HL-60 (cell line): ENCODE data around the gene L3MBTL1.
A peak's percentile ranks its signal among the peaks of the same experiment; 100 is the strongest.

ENCODE experiments used
- DNase-seq, 2 experiments: peaks; one replicate each; pipeline ENCODE4 v3.0.0-alpha.2; 2010 to 2020; ENCODE audit warnings: low read depth in 1 of 2, low spot score in 1 of 2
- H3K27ac ChIP-seq: fragments of 250-450 bp; sonication (Bioruptor Pico); replicated peaks from 2 replicates; pipeline ENCODE4 v1.5.1; 2020; ENCODE audit warnings: mild to moderate bottlenecking, moderate library complexity
- H3K27me3 ChIP-seq: fragments of 250-450 bp; sonication (Bioruptor Pico); 2 replicates; pipeline ENCODE4 v1.5.1; 2021; ENCODE audit warnings: mild to moderate bottlenecking, moderate library complexity; ENCODE audit not compliant: insufficient read depth, poor library complexity, severe bottlenecking
- H3K4me3 ChIP-seq: replicated peaks from 2 replicates; pipeline ENCODE4 v1.5.1; 2011; ENCODE audit warnings: mild to moderate bottlenecking, control low read depth, low read length; ENCODE audit not compliant: insufficient read depth
- GABPA ChIP-seq: IDR thresholded peaks from 2 replicates; pipeline ENCODE4 v1.6.1; 2012; ENCODE audit warnings: low read depth
- POLR2AphosphoS5 ChIP-seq: IDR thresholded peaks from 2 replicates; pipeline ENCODE4 v1.6.1; 2012; ENCODE audit warnings: low read depth
- REST ChIP-seq: IDR thresholded peaks from 2 replicates; pipeline ENCODE4 v1.6.1; 2012; ENCODE audit warnings: low read depth; ENCODE audit not compliant: insufficient replicate concordance
- SPI1 ChIP-seq: IDR thresholded peaks from 2 replicates; pipeline ENCODE4 v1.6.1; 2012; ENCODE audit warnings: low read depth, mild to moderate bottlenecking, borderline replicate concordance
- TF ChIP-seq, protein P1 (sequence below): IDR thresholded peaks from one replicate; pipeline ENCODE4 v1.5.1; 2011; ENCODE audit warnings: low read length, control low read depth, inconsistent platforms; ENCODE audit not compliant: insufficient read depth

The L3MBTL1 gene

DNA sequence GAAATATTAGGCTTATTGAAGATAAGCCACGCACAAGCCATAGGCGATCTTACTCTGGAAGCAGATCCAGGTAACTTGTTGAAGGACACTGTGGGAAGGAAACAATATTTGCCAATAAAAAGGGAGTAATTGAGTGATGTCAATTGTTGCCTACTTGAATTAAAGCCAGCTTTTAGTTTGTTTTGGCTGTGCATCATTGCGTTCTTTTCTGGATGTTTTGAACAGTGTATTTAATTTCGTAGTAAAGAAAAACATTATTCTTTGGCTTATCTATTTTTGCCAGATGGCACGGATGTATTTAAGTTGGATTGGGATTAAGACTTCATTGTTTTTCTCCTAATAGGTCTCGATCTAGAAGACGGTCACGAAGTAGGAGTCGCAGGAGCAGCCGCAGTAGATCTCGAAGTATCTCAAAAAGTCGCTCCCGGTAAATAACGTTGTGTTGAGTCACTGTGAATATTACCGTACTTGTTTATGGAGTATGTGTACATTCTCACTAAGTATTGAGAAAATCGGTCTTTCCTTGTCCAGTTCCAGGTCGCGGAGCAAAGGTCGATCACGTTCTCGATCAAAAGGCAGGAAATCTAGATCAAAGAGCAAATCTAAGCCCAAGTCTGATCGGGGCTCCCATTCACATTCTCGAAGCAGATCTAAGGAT, 47.2 kb upstream of the L3MBTL1 start:
- no peak for TF ChIP-seq GABPA
- no peaks in the 10 kb centered on the region for H3K27me3 ChIP-seq
- no peak for DNase-seq
- no peak overlapping the region for H3K4me3 ChIP-seq
- H3K27ac ChIP-seq = no peak overlapping the region

DNA sequence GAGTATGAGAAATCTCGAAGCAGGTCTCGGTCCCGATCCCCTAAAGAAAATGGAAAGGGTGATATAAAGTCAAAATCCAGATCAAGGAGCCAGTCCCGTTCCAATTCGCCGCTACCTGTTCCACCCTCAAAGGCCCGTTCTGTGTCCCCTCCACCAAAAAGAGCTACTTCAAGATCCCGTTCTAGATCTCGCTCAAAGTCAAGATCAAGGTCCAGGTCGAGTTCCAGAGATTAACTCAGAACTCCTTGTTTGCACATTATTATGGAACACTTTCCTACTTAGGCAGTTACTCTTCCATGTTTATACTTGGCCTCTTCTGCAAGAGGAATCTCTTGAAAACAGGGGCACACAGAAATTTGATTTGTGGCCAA, 46.7 kb upstream of the L3MBTL1 start:
- H3K27ac ChIP-seq = no peak overlapping the region
- no peak overlapping the region for H3K4me3 ChIP-seq
- no peaks in the 10 kb centered on the region for H3K27me3 ChIP-seq
- no peak for DNase-seq
- no peak for TF ChIP-seq SPI1
- no peak for TF ChIP-seq REST
- no peak for TF ChIP-seq GABPA
- no peak for TF ChIP-seq POLR2AphosphoS5
- TF ChIP-seq, protein P1, sequence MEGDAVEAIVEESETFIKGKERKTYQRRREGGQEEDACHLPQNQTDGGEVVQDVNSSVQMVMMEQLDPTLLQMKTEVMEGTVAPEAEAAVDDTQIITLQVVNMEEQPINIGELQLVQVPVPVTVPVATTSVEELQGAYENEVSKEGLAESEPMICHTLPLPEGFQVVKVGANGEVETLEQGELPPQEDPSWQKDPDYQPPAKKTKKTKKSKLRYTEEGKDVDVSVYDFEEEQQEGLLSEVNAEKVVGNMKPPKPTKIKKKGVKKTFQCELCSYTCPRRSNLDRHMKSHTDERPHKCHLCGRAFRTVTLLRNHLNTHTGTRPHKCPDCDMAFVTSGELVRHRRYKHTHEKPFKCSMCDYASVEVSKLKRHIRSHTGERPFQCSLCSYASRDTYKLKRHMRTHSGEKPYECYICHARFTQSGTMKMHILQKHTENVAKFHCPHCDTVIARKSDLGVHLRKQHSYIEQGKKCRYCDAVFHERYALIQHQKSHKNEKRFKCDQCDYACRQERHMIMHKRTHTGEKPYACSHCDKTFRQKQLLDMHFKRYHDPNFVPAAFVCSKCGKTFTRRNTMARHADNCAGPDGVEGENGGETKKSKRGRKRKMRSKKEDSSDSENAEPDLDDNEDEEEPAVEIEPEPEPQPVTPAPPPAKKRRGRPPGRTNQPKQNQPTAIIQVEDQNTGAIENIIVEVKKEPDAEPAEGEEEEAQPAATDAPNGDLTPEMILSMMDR = no peak

DNA sequence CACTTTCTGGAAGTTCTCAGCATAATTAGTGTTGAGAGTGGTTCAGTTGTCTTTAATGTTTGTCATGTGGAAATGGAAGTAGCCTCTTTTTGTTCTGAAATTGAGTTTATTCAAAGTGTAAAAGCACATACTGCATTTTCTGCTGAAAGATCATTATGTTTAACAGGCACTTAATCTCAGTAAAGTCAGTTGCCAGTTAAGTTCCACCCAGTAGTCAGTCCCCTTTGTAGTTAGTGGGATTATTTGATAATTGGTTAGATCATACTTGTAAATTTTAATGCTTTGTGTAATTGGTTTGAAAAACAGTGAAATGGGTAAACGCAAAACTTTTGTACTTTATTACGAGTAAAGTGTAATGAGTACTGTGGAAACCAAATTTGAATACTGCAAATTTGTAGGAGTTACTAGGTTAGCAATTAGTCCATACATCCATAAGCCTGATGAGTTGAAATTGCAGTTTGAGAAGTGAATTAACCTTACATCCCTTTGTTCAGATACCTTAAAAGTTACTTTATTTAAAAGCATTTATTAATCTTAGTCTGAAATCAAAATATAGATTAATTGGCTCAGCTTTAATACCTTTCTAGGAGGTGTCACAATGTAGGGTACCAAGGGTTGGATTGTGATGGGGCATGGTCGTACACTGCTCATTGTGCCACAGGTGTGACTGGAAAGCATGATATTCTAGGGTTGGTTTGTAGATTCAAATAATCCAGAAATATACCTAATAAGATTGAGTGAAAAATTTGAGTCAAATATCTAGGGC, 45.4 kb upstream of the L3MBTL1 start:
- H3K27ac ChIP-seq = no peak overlapping the region
- DNase-seq = no peak
- no peak overlapping the region for H3K4me3 ChIP-seq
- TF ChIP-seq, protein P1 = no peak
- TF ChIP-seq REST = no peak
- TF ChIP-seq GABPA = no peak
- no peak for TF ChIP-seq SPI1
- TF ChIP-seq POLR2AphosphoS5 = no peak
- H3K27me3 ChIP-seq = no peaks in the 10 kb centered on the region

DNA sequence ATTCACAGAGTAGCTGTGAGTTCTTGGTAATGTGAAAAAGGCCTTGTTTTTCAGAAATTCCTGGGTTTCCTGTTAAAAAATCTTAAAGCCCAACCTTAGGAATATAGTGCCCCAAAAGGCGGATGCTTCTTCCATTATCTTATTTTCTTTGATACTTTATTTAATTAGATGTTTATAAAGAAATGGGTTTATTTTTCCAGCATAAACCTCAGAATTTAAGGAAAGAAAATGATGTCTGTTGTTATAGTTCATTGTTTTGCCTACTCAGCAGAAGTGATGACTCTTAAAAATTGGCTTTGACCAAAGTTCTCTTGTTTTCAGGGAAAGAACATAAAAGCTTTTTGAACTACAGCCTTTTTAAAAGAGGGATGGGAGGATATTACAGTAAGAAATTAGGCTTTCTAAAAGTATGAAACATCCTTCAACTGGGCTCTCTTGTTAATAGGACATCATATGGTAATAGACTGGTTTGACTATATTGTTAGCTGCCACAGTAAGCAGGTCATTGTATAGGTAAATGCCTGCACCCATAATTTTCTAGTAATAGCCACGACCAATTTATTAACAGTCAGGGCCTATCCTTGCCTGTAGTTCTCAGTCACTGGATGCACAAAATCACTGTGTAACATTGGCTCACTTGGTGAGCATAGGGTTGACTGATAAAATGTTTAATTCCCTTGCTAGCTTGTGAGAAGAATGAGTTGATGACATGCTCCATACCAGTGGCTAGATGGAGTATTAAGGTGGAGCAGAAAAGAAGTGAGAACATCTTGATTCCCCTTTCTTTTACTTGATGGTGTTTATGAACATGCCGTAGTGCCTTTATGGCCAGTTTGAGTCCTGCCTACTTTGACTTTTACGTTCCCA, 44.6 kb upstream of the L3MBTL1 start:
- Histone ChIP-seq H3K27me3 (no peaks in the 10 kb centered on the region), H3K4me3 (no peak overlapping the region), H3K27ac (no peak overlapping the region)
- no peak for TF ChIP-seq GABPA
- TF ChIP-seq SPI1 = no peak
- TF ChIP-seq POLR2AphosphoS5 = 0 out of 2 replicates have a peak, but pooled peaks have one; percentile 15
- TF ChIP-seq, protein P1 = no peak
- TF ChIP-seq REST = no peak
- no peak for DNase-seq
